K562 (cell line): Measurements from ENCODE around the gene ADM2. TPM values are rescaled to one million over a fixed set of nuclear protein-coding genes. Genes with fewer than 3 reads are reported as not detected.

Source experiments
- CREM ChIP-seq: IDR thresholded peaks from 2 replicates; pipeline ENCODE4 v1.6.1; 2014; ENCODE audit warnings: antibody characterized with exemption, low read depth
- CXXC5 ChIP-seq: fragments of 250-450 bp; sonication (Bioruptor Pico); IDR thresholded peaks from 2 replicates; pipeline ENCODE4 v1.8.0; 2022; ENCODE audit warnings: inconsistent platforms, mild to moderate bottlenecking, moderate library complexity
- FUS ChIP-seq: fragments of 200-400 bp; formaldehyde crosslinking; optimal IDR thresholded peaks from 2 replicates; pipeline ENCODE3; 2017; ENCODE audit warnings: low read depth, low read length
- GATAD2A ChIP-seq: fragments of 450-650 bp; IDR thresholded peaks from 2 replicates; pipeline ENCODE4 v1.6.1; 2017
- L3MBTL2 ChIP-seq: fragments of 450-650 bp; IDR thresholded peaks from 2 replicates; pipeline ENCODE4 v1.6.1; 2016; ENCODE audit warnings: mild to moderate bottlenecking, moderate library complexity
- LCOR ChIP-seq: sonication (generic); formaldehyde crosslinking; IDR thresholded peaks from 2 replicates; pipeline ENCODE4 v1.8.0; 2022; ENCODE audit warnings: mild to moderate bottlenecking, missing genetic modification reagents
- MYNN ChIP-seq, 2 experiments: sonication (generic); formaldehyde crosslinking in 1 of 2; IDR thresholded peaks; 2 replicates each; pipeline versions ENCODE4 v1.5.0 to v1.6.1; 2016 to 2020; ENCODE audit warnings: antibody characterized with exemption in 1 of 2, missing genetic modification reagents in 1 of 2
- NRF1 ChIP-seq, 2 experiments: fragments of 450-650 bp; IDR thresholded peaks in 1 of 2; conservative IDR thresholded peaks in 1 of 2; 2 replicates each; pipeline ENCODE4 v1.6.1; 2014; ENCODE audit warnings: mild to moderate bottlenecking in 2 of 2
- PTTG1 ChIP-seq: fragments of 450-650 bp; IDR thresholded peaks from 2 replicates; pipeline ENCODE4 v1.6.1; 2016; ENCODE audit warnings: low read depth, mild to moderate bottlenecking, missing genetic modification characterization, missing compliant biosample characterization
- RFX7 ChIP-seq: fragments of 250-450 bp; sonication (Bioruptor Pico); IDR thresholded peaks from 2 replicates; pipeline ENCODE4 v1.5.1; 2021; ENCODE audit warnings: mild to moderate bottlenecking
- SMAD4 ChIP-seq: fragments of 250-450 bp; sonication (Bioruptor Pico); conservative IDR thresholded peaks from 2 replicates; pipeline ENCODE4 v1.8.0; 2021; ENCODE audit warnings: inconsistent platforms, mild to moderate bottlenecking, moderate library complexity
- SMARCA4 ChIP-seq: fragments of 450-650 bp; IDR thresholded peaks from 2 replicates; pipeline ENCODE4 v1.6.1; 2016
- SP1 ChIP-seq: sonication (generic); formaldehyde crosslinking; IDR thresholded peaks from 2 replicates; pipeline ENCODE4 v1.8.1; 2022; ENCODE audit warnings: mild to moderate bottlenecking, missing genetic modification reagents
- TAF9B ChIP-seq: fragments of 450-650 bp; IDR thresholded peaks from 2 replicates; pipeline ENCODE4 v1.6.1; 2018; ENCODE audit warnings: mild to moderate bottlenecking; ENCODE audit not compliant: partially characterized antibody
- YY1 ChIP-seq, 3 experiments: IDR thresholded peaks; 2 replicates each; pipeline ENCODE4 v1.6.1; 2011; ENCODE audit warnings: low read length in 2 of 3, mild to moderate bottlenecking in 2 of 3, moderate library complexity in 2 of 3, borderline replicate concordance in 1 of 3, control low read depth in 1 of 3, low read depth in 1 of 3; ENCODE audit not compliant: insufficient read depth in 3 of 3, insufficient replicate concordance in 2 of 3, control insufficient read depth in 1 of 3, insufficient read length in 1 of 3; ENCODE audit errors: extremely low read depth in 1 of 3
- ZBED1 ChIP-seq: IDR thresholded peaks from 2 replicates; pipeline ENCODE4 v1.6.1; 2014
- ZBTB7A ChIP-seq: IDR thresholded peaks from 2 replicates; pipeline ENCODE4 v1.6.1; 2011; ENCODE audit warnings: low read depth, mild to moderate bottlenecking, low read length, moderate library complexity, borderline replicate concordance; ENCODE audit not compliant: control insufficient read depth
- ZFX ChIP-seq: sonication (generic); formaldehyde crosslinking; IDR thresholded peaks from 2 replicates; pipeline ENCODE4 v1.8.0; 2022; ENCODE audit warnings: mild to moderate bottlenecking, missing genetic modification reagents, moderate library complexity
- ZNF174 ChIP-seq: fragments of 250-450 bp; sonication (Bioruptor Pico); IDR thresholded peaks from 2 replicates; pipeline ENCODE4 v1.4.0; 2020; ENCODE audit warnings: mild to moderate bottlenecking
- ZNF316 ChIP-seq: fragments of 450-650 bp; IDR thresholded peaks from 2 replicates; pipeline ENCODE4 v1.6.1; 2016
- ZNF41 ChIP-seq: fragments of 250-450 bp; sonication (Bioruptor Pico); conservative IDR thresholded peaks from 2 replicates; pipeline ENCODE4 v1.4.0; 2020; ENCODE audit warnings: mild to moderate bottlenecking
- ZSCAN32 ChIP-seq: fragments of 450-650 bp; formaldehyde crosslinking; IDR thresholded peaks from 2 replicates; pipeline ENCODE4 v1.4.0; 2020; ENCODE audit warnings: mild to moderate bottlenecking, moderate library complexity
- polyA plus RNA-seq, 8 experiments: library from polyadenylated mRNA; depleted of rRNA in 4 of 8; stranded (reverse) in 5 of 8; unstranded in 3 of 8; fragments of >200 nt; fragmentation: Nextera tagmentation in 2 of 8; fragmentation: Illumina TruSeq in 1 of 8; extraction: Ambion mirVana in 2 of 8; extraction: Trizol in 1 of 8; gene quantifications; 2 replicates each; pipeline versions ENCODE4 v1.2.1 to v1.2.3, GENCODE V29; 2011 to 2014; ENCODE audit warnings: inconsistent platforms in 1 of 8, missing spikeins in 1 of 8
- total RNA-seq, 7 experiments: library from RNA; depleted of rRNA in 6 of 7; stranded (reverse); fragments of >200 nt in 6 of 7; fragmentation: Illumina TruSeq in 2 of 7; extraction: Trizol in 2 of 7; gene quantifications; 2 replicates each; pipeline versions ENCODE4 v1.2.1 to v1.2.3, GENCODE V29; 2011 to 2021; ENCODE audit warnings: low replicate concordance in 1 of 7
- TF ChIP-seq, protein P1 (sequence below), 2 experiments: IDR thresholded peaks; 2 replicates each; pipeline ENCODE4 v1.6.1; 2011; ENCODE audit warnings: borderline replicate concordance in 1 of 2, control low read depth in 1 of 2, low read depth in 1 of 2, low read length in 1 of 2, mild to moderate bottlenecking in 1 of 2, mixed read lengths in 1 of 2, moderate library complexity in 1 of 2; ENCODE audit not compliant: insufficient read depth in 1 of 2, insufficient read length in 1 of 2, poor library complexity in 1 of 2, severe bottlenecking in 1 of 2; ENCODE audit errors: extremely low read depth in 1 of 2
- TF ChIP-seq, protein P2 (sequence below): fragments of 450-650 bp; conservative IDR thresholded peaks from 2 replicates; pipeline ENCODE4 v1.6.1; 2016; ENCODE audit warnings: missing genetic modification characterization, low read depth, mild to moderate bottlenecking, missing compliant biosample characterization, moderate library complexity

Gene ADM2
- total and polyA plus RNA-seq, 9 of the 15 experiments (the other 6 are each of a cell fraction or from before 2014, with no cell fraction given), result 0.11 to 5.1 (median 0.38) TPM

DNA sequence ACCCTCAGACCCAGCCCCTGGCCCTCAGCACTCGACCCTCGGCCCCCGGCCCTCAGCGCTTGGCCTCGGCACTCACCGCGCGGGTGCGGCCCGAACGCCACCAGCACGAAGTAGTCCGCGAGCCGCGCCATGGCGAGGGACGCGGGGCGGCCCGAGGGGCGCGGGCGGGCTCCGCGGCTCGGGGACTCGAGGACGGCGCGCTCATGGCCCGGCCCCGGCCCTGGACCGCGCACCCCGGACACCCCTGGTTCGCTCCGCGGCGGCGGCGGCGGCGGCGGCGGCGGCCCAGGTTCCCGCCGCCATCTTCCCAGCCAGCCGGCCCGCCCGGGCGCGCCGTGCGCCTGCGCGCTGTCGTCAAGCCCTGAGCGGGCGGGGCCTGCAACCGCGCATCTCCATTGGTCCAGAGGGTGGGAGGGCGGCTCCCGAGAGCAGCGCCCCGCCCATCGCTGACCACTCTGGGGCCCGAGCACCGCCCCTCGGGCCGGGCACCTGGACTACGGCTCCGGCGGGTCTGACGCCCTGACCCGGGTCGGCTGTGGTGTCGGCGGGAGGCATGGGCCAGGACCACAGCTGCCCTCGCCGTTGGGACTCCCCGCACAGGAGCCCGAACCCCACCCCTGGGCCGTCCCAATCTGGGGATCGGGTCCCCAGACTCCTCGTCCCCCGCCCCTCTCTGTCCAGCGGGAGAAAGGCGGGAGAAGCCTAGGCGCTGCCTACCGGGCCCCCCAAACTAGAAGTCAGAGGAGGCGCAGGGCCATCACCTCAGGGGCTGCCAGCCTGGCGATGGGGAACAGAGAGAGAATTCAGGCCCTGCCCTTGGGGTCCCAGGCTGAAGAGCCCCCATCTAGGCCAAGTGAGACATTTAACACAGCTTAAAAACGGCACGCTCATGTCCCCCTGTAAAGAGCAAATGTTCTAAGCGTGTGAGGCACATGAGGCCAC, 6.4 kb upstream of the ADM2 start, which contains the start of gene SBF1 (continued):
- TF ChIP-seq GATAD2A, result no peak
- no peak for TF ChIP-seq SMARCA4
- peak; percentile 46 for TF ChIP-seq ZFX (CRISPR knock-in tag)
- TF ChIP-seq TAF9B, result no peak
- TF ChIP-seq MYNN (IDR thresholded peaks at IDR 0.05), result no peak
- no peak for TF ChIP-seq MYNN (CRISPR knock-in tag; IDR thresholded peaks at IDR 0.05)
- no peak for TF ChIP-seq SMAD4 (CRISPR knock-in tag)
- TF ChIP-seq YY1 (IDR thresholded peaks at IDR 0.05; ENCODE audit: borderline replicate concordance in 1 of 3, control insufficient read depth in 1 of 3, extremely low read depth in 1 of 3, insufficient read depth in 3 of 3, insufficient read length in 1 of 3, insufficient replicate concordance in 2 of 3, low read depth in 1 of 3, low read length in 2 of 3), result peak; percentile 57 to 88 (median 82)
- no peak for TF ChIP-seq FUS
- peak; percentile 49 for TF ChIP-seq SP1 (CRISPR knock-in tag)
- TF ChIP-seq NRF1 (conservative IDR thresholded peaks at IDR 0.05 in 1 of 2, IDR thresholded peaks at IDR 0.05 in 1 of 2), result peak; percentile 91 to 93
- TF ChIP-seq LCOR, result no peak
- peak; percentile 36 for TF ChIP-seq CREM
- TF ChIP-seq, protein P1, sequence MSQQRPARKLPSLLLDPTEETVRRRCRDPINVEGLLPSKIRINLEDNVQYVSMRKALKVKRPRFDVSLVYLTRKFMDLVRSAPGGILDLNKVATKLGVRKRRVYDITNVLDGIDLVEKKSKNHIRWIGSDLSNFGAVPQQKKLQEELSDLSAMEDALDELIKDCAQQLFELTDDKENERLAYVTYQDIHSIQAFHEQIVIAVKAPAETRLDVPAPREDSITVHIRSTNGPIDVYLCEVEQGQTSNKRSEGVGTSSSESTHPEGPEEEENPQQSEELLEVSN (IDR thresholded peaks at IDR 0.05; ENCODE audit: borderline replicate concordance in 1 of 2, extremely low read depth in 1 of 2, insufficient read depth in 1 of 2, insufficient read length in 1 of 2, low read depth in 1 of 2, low read length in 1 of 2, poor library complexity in 1 of 2, severe bottlenecking in 1 of 2), result peak; percentile 12 to 53
- TF ChIP-seq ZNF174, result no peak
- no peak for TF ChIP-seq ZBED1
- no peak for TF ChIP-seq ZNF316
- no peak for TF ChIP-seq PTTG1 (tag)
- TF ChIP-seq RFX7, result no peak
- no peak for TF ChIP-seq ZSCAN32 (CRISPR knock-in tag)
- TF ChIP-seq ZNF41 (CRISPR knock-in tag), result no peak
- TF ChIP-seq, protein P2, sequence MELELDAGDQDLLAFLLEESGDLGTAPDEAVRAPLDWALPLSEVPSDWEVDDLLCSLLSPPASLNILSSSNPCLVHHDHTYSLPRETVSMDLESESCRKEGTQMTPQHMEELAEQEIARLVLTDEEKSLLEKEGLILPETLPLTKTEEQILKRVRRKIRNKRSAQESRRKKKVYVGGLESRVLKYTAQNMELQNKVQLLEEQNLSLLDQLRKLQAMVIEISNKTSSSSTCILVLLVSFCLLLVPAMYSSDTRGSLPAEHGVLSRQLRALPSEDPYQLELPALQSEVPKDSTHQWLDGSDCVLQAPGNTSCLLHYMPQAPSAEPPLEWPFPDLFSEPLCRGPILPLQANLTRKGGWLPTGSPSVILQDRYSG (tag), result no peak
- TF ChIP-seq CXXC5 (CRISPR knock-in tag), result 0 out of 2 replicates have a peak, but pooled peaks have one; percentile 36
- TF ChIP-seq ZBTB7A, result peak; percentile 40; the same call in 1 of the 2 replicates
- TF ChIP-seq L3MBTL2, result peak; percentile 46; the same call in 1 of the 2 replicates
